ENCODE data around the gene ALG14. TPM values are rescaled to one million over a fixed set of nuclear protein-coding genes. Genes with fewer than 3 reads are reported as not detected.
"Not testable (repeated sequence)": the region's sequence is repeated elsewhere in the genome, so short reads cannot be mapped to it uniquely, and the experiment has no call there.

The ALG14 gene
- total RNA-seq, 1 donor from 2014 or later: 5.5 TPM

DNA sequence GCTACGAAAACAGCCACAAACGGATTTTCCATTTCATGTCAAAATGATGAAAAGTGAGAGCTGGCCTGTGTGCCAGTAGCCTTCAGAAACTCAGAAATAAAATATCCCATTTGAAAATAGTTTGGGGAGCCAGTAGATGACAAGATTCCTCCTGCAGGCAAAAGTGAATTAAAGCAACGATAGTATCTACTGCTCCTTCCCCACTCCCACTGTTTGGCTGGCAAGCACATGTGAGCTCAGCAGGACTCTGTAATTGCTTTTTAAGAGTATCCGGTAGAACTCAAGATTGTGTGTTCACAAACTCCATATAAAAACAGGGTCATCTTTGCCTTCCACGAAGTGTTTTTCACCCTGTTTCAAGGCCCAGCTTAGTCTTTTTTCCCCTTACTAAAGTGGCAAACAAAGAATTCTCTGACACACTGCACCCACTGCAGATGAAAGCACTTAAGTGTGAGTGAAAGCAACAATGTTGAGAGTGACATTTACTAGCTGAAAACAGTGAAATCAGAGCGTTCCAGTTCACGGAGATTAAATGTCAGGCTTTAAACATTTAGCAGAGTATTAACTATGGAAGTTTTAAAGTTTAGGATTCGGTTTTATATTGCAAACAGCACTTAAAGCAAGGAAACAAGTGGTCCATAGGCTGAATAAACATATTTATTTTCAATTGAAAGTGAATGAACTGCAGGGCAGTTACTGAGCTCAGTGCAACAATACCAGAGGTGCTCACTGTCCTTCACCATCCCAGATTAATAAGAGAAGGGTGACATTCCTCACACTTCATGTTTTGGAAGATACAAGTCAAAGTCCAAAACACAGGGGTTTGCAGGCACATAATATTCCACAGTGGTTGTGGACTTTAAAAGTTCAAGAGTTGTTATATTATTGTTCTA is 70.0 kb downstream of the ALG14 start:
- Mint-ChIP-seq H3K9me3 (no peaks in the 10 kb centered on the region), H3K36me3 (ENCODE audit: low read depth) (no peaks in the 10 kb centered on the region), H3K27ac (ENCODE audit: unreplicated experiment) (peak overlapping the region; percentile 67), H3K27me3 (ENCODE audit: low read depth) (no peaks in the 10 kb centered on the region), H3K4me1 (peaks cover 44% of the 10 kb centered on the region), H3K4me3 (peak overlapping the region; percentile 5)
- no peak for DNase-seq (ENCODE audit: low read depth, low spot score)
- TF ChIP-seq CTCF (conservative IDR thresholded peaks at IDR 0.05): no peak

DNA sequence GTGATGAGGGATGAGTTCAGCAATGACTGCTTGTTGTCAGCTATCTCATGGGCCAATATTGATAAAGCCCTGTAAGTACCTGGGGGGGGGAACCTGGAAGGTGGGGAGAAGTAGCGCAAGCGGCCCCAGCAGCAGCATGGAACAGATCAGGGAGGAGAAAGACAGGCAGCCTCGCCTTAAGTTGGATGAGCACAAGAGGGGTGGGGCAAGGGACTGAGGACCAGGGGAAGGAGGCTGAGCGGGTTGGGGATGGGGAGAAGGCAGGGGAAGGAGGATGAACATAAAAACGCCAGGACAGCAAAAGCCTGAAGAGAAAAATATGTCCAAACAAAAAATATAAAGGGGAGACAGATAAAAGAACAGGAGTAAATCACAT is 70.6 kb downstream of the ALG14 start:
- Mint-ChIP-seq H3K27ac (ENCODE audit: unreplicated experiment) (no peak overlapping the region), H3K27me3 (ENCODE audit: low read depth) (no peaks in the 10 kb centered on the region), H3K36me3 (ENCODE audit: low read depth) (no peaks in the 10 kb centered on the region), H3K9me3 (no peaks in the 10 kb centered on the region), H3K4me3 (no peak overlapping the region), H3K4me1 (peaks cover 50% of the 10 kb centered on the region)
- no peak for DNase-seq (ENCODE audit: low read depth, low spot score)
- TF ChIP-seq CTCF (conservative IDR thresholded peaks at IDR 0.05): no peak

DNA sequence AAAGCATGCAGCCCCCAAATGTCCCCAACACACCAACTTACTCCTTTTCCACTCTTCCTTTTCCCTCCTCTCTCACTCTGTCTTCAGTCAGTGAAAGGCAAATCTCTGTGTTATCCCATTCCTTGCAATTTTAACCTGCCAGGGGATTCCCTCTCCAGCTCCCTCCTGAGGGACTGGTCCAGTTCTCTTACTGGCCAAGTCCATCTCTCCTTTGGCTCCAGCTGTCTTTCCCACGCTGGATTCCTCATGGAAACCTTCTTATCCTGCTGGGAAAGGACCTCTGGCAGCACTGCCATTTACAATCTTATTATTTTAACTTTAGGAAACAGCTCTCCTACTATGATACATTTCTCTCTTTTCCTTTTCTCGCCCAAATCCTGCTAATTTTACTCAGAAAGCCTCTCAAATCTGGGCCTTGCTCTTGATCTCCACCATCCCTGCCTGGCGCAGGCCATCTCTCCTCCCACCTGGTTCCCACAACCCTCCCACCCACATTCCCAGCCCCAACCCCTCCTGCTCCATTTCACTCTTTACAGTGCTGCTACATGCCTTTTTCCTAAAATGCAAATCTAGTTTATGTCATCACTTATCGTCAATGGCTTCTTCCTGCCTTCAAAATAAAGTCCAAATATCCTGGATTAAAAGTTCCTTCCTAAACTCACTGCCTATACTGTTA is 73.2 kb downstream of the ALG14 start:
- H3K4me3 Mint-ChIP-seq: no peak overlapping the region
- no peak for DNase-seq (ENCODE audit: low read depth, low spot score)
- H3K9me3 Mint-ChIP-seq: no peaks in the 10 kb centered on the region
- TF ChIP-seq CTCF (conservative IDR thresholded peaks at IDR 0.05): no peak
- peaks cover 50% of the 10 kb centered on the region for H3K4me1 Mint-ChIP-seq
- H3K36me3 Mint-ChIP-seq (ENCODE audit: low read depth): no peaks in the 10 kb centered on the region
- H3K27ac Mint-ChIP-seq (ENCODE audit: unreplicated experiment): peak overlapping the region; percentile 51
- H3K27me3 Mint-ChIP-seq (ENCODE audit: low read depth): no peaks in the 10 kb centered on the region

DNA sequence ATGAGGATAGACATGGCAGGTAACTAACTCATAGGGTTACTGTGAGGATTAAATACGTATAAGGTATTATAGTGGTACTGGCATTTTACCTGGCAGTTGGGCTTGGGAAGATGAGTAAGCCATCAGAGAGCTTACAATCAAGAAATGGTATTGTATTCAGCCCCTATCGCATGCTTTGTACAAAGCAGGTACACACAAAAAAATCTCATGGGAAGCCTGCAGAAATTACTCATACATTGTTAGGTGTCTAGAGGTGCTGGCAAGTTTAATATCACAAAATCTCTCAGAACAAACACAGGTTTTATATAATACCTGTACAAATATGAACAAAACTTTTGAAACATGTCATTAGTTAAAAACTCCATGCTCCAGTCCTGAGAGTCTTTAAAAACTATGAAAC is 74.0 kb downstream of the ALG14 start:
- DNase-seq (ENCODE audit: low read depth, low spot score): no peak
- H3K36me3 Mint-ChIP-seq (ENCODE audit: low read depth): no peaks in the 10 kb centered on the region
- TF ChIP-seq CTCF (conservative IDR thresholded peaks at IDR 0.05): no peak
- H3K4me3 Mint-ChIP-seq: no peak overlapping the region
- peaks cover 50% of the 10 kb centered on the region for H3K4me1 Mint-ChIP-seq
- no peaks in the 10 kb centered on the region for H3K27me3 Mint-ChIP-seq (ENCODE audit: low read depth)
- no peak overlapping the region for H3K27ac Mint-ChIP-seq (ENCODE audit: unreplicated experiment)
- H3K9me3 Mint-ChIP-seq: no peaks in the 10 kb centered on the region

DNA sequence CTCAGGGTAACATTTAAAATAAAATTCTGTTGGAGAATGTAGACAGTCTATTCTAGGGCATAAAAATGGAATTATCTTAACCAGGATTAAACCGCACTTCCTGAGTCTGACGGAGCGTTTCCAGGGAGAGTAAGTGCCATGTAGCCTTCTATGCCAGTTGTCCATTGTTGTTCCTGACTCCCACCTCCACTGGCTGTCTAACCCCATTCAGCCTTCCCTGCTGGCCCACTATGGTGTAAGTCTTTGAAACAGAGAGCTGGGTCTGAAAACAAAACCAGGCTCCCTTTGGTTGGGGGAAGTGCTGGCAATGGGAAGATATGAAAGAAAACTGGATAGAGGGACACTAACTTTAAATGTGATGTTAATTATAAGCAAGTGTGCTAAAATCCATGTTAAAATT is 74.6 kb downstream of the ALG14 start:
- Mint-ChIP-seq H3K4me3 (no peak overlapping the region), H3K27ac (ENCODE audit: unreplicated experiment) (peak overlapping the region; percentile 55), H3K27me3 (ENCODE audit: low read depth) (no peaks in the 10 kb centered on the region), H3K9me3 (no peaks in the 10 kb centered on the region), H3K4me1 (peaks cover 49% of the 10 kb centered on the region), H3K36me3 (ENCODE audit: low read depth) (no peaks in the 10 kb centered on the region)
- no peak for DNase-seq (ENCODE audit: low read depth, low spot score)
- no peak for TF ChIP-seq CTCF (conservative IDR thresholded peaks at IDR 0.05)

DNA sequence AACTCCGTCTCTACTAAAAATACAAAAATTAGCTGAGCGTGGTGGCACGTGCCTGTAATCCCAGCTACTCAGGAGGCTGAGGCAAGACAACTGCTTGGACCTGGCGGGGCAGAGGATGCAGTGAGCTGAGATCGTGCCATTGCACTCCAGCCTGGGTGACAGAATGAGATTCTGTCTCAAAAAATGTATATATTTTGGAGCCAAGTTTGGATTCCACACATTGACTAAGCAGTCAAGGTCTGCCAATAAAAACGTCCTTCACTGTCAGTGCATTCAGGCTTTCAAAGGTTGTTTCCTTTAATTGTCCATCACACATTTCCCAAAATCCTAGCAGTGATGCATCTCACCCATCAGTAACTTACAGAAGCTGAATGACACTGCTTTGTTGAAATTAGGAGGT is 77.2 kb downstream of the ALG14 start:
- not testable (repeated sequence) for H3K36me3 Mint-ChIP-seq (ENCODE audit: low read depth); H3K27ac Mint-ChIP-seq (ENCODE audit: unreplicated experiment); DNase-seq (ENCODE audit: low read depth, low spot score); H3K4me3 Mint-ChIP-seq; H3K9me3 Mint-ChIP-seq; H3K27me3 Mint-ChIP-seq (ENCODE audit: low read depth)
- peaks cover 39% of the 10 kb centered on the region for H3K4me1 Mint-ChIP-seq

Measured in neural crest cell (in vitro differentiated cells).